Islet precursor cell (in vitro differentiated cells): ENCODE data around the gene ATG16L1.

Experiments
- DNase-seq: peaks from one replicate; pipeline ENCODE4 v3.0.0-alpha.2; 2018

Gene ATG16L1

GRCh38 chr2:233251306-233252116 is at the start of gene ATG16L1:
Gene ATG16L1, plus strand, starts transcription at chr2:233251673. Its CDS starts 155 bp downstream, at chr2:233251828.
- DNase-seq = peak; percentile 98

GRCh38 chr2:233202531-233202944 is 48.9 kb upstream of the ATG16L1 start:
- no peak for DNase-seq

- no peak for DNase-seq
These were observed 48.4 kb upstream of the ATG16L1 start for GRCh38 chr2:233203060-233203459.

- no peak for DNase-seq
These were observed 47.1 kb upstream of the ATG16L1 start for GRCh38 chr2:233204286-233204936.

- DNase-seq = no peak
These were observed 42.9 kb upstream of the ATG16L1 start for GRCh38 chr2:233208382-233209116.

- no peak for DNase-seq
These were observed 42.3 kb upstream of the ATG16L1 start for GRCh38 chr2:233209117-233209532.

- peak; percentile 84 for DNase-seq
These were observed 41.8 kb upstream of the ATG16L1 start for GRCh38 chr2:233209533-233210171.

- no peak for DNase-seq
These were observed 41.2 kb upstream of the ATG16L1 start for GRCh38 chr2:233210281-233210680.

- DNase-seq = no peak
These were observed 40.5 kb upstream of the ATG16L1 start for GRCh38 chr2:233210843-233211547.

- no peak for DNase-seq
These were observed 40.0 kb upstream of the ATG16L1 start for GRCh38 chr2:233211548-233211895.

GRCh38 chr2:233213011-233213410 is 38.5 kb upstream of the ATG16L1 start:
- no peak for DNase-seq

- DNase-seq = no peak
These were observed 37.5 kb upstream of the ATG16L1 start for GRCh38 chr2:233213975-233214374.

- DNase-seq = no peak
These were observed 33.5 kb upstream of the ATG16L1 start for GRCh38 chr2:233217892-233218377.

GRCh38 chr2:233218836-233219235 is 32.6 kb upstream of the ATG16L1 start:
- no peak for DNase-seq

GRCh38 chr2:233219848-233220247 is 31.6 kb upstream of the ATG16L1 start:
- no peak for DNase-seq

- no peak for DNase-seq
These were observed 30.0 kb upstream of the ATG16L1 start for GRCh38 chr2:233221378-233222063.

- DNase-seq = no peak
These were observed 28.2 kb upstream of the ATG16L1 start for GRCh38 chr2:233223059-233223894.

GRCh38 chr2:233225230-233226068 is 26.0 kb upstream of the ATG16L1 start:
- no peak for DNase-seq

- DNase-seq = no peak
These were observed 24.9 kb upstream of the ATG16L1 start for GRCh38 chr2:233226511-233227031.
